ENCODE measurements around the gene MAGEA9B.
"Not testable (repeated sequence)": the region's sequence is repeated elsewhere in the genome, so short reads cannot be mapped to it uniquely, and the experiment has no call there.

Gene MAGEA9B

DNA sequence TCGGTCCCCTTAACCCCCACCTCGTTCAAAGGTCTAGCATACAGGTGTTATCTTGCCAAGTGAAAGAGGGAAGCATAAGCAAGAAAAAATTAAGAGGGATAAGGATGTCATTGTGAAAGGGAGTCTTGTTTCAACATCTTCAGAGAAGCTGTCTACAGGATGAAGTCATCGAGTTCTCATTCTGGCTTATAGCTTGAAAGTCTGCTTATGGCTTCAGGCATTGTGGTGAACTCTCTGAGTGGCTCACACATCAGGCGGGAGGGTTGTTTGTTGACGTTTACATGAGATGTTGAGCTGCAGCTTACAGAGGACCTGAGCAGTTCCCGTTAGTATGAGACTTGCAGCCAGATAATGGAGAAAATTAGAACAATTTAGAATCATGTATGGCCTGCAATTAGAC is 16.6 kb downstream of the MAGEA9B start:
- no peak for DNase-seq

DNA sequence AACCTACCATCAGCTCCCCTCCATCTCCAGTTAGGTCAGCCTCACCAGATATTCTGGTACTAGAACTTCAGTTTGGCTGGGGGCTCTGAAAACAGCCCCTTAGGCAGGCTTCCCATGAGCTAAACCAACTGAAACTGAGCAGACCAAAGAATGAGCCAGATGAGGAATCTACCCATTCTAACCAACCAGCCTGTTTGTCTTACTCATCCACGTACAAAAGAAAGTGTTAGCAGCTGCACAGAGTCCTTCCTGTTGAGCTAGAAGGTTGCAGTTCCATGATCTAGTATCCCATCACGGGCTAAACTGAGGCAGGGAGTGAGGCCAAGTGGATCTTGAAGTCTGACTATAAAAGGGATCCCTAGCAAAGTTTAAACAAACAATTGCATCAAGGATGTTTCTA is 17.5 kb downstream of the MAGEA9B start:
- DNase-seq, result no peak

DNA sequence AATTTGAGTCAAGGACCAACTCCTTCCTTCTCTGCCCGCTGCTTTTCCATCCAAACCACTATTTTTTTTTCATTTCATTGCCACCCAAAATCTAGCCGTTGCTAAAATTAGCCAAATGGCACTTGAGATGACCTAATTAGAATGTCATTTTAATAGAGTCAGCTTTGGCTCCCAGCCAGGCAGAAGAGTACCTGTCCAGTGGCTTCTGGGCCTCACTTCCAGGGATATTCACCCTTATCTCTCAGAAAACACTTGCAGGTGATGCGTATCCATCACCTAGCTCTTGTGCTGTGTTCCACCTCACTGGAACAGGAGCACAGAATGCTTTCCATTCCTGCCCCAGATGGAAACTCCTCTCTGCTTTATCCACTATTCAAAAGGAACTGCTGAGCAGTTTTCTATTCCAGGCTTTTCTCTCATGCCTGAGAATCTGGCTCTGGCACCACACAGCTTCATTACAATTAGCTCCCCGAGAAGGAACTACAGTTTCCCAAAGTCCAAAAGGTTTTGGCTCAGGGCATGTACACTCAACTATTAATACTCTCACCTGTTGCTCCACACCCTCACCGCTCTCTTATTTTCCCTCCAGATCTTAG is 18.5 kb downstream of the MAGEA9B start:
- DNase-seq, result no peak

DNA sequence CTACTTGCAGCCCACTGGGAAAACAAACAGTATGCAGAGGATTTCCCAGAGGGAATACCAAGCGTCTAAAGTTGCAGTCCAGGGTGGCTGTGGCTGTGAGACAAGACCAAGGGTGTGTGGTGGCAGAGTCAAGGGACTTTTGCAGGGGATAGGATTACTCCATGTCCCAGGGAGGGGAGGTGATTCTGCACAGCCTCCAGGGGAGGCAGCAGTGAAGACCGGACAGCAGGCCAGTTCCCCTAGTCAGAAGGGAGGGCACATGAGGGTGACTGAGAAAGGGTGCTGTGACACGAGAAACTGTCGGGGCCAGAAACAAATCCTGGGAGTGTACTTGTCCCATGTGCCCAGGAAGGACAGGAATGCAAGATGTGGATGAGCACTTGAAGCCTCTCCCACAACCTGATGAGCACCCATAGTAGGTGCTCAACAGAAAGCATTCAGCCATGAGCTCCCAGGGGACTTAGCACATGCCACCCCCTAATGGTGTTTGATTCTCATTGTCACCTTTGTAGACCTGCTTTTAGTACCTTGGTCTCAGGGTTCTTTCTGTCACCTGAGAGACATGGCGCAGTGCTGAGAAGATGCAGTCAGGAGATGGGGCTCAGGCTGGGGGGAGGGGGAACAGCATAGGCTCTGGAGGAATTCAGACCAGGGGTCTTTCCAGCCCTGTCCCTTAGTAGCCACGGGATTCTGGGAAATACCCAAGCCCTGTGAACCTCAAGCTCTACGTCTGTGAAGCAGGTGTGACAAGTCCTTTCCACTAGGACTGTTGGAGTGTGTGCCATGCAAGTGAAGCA is 19.4 kb downstream of the MAGEA9B start:
- DNase-seq, result no peak

DNA sequence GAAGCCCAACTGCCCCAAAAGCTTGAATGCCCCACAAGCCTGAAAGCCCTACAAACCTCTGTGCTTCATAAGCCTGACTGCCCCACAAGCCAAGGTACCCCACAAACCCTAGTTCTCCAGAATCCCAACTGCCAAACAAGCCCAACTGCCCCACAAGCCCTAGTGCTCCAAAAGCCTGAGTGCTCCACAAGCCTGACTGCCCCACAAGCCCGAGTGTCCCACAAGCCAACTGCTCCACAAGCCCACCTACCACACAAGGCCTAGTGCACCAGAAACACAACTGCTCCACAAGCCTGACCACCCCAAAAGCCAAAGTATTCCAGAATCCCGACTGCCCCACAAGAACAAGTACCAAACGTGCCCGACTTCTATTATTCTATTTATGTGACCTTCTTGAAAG is 23.9 kb downstream of the MAGEA9B start:
- no peak for DNase-seq

DNA sequence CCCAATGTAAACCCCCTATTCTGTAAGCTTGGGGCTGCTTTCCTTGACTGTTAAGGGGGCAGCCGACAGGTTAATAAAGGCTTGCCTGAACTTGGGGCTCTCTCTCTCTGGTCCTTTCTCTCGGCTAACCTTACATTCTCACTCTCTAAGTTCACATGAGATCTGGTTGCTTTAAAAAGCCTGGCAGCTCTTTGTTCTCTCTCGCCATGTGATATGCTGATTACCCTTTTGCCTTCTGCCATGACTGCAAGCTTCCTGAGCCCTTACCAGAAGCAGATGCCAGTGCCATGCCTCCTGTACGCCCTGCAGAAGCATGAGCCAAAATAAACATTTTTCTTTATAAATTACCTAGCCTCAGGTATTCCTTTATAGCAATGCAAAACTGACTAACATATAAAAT is 32.0 kb downstream of the MAGEA9B start:
- DNase-seq, result not testable (repeated sequence)

DNA sequence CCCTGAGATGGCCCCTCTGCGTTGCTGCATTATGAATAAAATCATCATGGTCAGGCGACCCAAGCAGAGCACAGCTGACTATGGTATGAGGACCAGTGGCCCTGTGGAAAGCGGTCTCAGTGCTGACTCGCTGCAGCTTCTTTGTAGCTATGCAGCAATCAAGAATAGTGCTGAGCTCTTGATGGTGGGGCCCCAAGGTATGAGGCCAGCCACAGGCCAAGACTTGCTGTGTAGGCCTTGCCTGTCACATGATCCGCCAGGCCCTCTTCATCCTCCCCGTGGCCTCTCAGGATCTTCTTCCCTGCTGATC is 35.4 kb downstream of the MAGEA9B start:
- not testable (repeated sequence) for DNase-seq

DNA sequence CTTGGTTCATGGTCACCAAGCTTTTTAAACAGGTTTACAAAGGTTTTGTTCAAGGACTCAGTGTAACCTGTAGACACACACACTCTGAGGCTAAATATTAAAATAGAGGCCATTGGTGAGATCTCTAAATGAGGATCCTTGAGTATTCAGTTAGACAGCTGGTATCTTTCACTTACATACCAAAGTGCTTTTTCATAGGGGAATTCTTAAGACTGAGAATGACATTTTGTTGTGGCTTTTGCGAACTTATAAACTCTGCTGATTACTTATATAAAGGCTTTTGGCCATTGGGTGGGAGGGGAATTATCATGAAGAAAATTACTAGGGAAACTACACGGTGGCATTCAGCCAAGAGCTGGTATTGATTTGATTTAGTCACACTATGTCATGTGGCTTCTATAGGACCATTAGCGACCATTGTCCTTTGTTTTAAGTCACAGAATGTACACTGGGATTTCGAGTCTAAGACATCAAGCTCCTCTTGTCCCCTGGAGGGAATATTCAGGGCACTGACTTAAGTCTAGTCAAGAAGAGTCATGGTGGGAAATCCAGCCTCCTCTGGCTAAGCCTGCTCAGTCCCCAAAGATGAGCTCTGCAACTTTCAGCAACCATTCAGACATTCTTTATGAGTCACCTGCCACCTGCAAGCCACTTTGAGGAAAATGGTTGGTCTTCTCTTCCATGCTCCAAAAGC is 35.9 kb downstream of the MAGEA9B start:
- DNase-seq, result not testable (repeated sequence)

DNA sequence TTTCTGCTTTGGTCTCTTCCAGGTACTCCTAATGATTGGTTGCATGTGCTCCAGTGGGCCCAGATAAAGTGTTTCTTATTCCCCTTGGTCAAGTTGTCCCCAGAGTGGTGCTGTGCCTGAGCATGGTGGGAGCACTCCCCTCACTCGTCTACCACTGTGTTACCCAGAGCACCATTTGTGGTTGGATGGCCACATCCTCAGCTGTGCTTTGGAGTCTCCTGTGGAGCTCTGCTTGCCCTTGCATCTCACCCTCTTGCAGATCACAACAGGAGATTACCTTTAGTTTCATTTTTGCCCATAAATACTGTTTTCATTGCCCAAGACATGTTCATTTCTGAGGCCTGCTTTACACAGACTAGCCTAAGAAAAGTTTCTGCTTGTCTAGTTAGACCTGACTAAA is 36.8 kb downstream of the MAGEA9B start:
- DNase-seq, result not testable (repeated sequence)

DNA sequence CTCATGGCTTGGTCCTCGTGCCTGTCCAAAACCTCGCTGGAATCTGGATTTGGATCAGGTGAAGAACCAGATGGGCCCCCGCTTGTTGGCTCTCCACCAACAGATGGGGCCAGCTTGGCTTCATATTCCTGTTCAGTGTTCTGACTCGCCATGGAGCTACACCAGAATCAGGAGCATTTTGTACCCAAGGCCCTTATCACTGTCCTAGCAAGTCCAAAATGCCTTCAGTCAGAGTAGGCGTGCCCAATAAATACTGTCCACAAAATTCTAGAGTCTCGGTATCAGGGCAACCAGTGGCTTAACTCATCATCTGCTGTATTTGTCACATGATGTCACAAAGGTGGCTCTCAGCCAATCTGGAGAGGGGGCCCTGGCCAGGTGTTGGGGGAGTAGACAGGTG is 37.6 kb downstream of the MAGEA9B start, which contains the start of gene HSFX3:
Gene HSFX3 (minus strand): TSS at position 224 of the 400 bp plus-strand sequence. CDS start 72 bp downstream, at position 152.
- DNase-seq, result not testable (repeated sequence)

DNA sequence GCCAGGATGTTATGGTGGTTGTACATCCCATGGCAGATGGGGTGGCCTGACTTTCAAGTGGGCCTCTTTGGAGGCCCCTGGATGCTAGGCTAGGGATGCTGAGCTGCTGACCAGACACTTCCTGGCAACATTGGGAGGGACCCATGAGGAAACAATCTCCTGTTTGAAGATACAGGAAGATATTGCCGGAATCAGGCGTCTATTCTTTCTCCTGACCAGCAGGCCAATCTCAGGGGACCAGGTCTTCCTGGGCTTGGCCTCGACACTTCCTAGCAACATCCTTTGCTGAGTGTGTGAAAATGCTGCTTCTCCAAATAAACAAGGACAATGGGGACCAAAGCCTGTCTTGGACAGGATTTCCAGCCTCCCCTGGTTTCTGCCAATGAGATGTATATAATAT is 39.5 kb downstream of the MAGEA9B start:
- not testable (repeated sequence) for DNase-seq

DNA sequence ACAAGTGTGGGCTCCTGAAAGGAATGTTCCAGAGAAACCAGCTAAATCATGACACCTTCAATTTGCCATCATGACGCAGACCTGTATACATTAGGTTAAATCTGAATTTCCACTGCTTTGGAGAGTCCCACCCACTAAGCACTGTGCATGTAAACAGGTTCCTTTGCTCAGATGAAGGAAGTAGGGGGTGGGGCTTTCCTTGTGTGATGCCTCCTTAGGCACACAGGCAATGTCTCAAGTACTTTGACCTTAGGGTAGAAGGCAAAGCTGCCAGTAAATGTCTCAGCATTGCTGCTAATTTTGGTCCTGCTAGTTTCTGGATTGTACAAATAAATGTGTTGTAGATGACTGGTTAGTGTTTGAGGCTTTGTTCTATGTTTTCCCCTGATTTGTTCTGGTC is 40.3 kb downstream of the MAGEA9B start:
- not testable (repeated sequence) for DNase-seq

DNA sequence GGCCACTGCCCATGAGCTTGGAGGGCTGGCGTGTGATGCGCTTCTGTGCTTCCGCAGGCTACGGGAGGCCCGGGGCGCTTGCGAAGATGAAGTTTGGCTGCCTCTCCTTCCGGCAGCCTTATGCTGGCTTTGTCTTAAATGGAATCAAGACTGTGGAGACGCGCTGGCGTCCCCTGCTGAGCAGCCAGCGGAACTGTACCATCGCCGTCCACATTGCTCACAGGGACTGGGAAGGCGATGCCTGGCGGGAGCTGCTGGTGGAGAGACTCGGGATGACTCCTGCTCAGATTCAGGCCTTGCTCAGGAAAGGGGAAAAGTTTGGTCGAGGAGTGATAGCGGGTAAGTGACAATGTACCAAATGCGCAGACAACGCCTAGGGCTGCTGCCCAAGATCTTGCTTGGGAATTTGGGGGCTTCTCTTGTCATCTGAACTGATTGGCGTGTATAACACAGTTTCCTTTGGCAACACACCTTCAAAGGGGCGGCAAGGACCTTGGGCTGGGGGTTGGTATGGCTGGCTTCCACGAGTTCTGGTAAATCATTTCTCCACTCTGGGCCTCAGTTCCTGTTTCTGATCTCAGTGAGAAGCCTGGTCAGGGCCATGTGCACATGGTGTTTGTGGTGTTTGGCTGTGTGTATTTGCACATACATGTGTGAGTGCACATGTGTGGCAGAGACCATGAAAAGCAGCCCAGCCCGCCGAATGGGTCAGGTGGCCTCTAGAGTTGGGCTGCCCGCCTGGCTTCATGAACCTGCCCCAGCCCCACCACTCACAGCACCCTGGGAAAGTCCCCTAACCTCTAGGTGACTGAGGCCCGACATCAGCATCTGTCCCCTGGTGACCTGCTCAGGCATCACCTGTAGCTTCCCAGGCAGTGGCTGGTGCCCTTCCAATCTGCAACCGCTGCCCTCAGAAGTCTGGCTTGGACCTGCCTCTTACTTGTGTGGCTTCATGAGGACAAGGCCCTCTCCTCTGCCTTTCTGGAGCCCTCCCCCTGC is 41.4 kb downstream of the MAGEA9B start:
- not testable (repeated sequence) for DNase-seq

DNA sequence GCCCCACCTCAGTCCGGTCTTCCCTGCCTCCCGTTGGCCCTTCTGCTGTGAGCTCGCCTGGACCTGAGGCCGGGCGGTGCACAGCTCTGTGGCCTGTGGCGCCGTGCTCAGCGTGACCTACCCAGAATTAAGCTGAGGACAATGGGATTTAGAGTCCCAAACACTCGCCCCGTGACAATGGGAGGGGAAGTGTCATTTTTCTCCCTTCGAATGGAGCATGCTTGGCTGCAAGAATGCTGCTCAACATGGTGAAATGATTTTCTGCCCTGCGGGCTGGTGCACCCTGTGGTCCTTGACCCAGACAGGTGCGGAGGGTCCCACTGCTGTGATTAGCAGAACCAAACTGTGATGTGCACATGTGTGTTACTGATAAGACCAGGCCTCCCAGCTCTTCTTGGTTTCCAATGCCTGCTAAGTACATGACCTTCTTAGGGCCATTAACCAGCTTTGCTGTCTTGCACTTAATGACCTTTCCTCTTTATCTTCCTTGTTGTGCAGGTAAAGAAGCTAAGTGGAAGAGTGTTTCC is 45.7 kb downstream of the MAGEA9B start:
- DNase-seq, result no peak

DNA sequence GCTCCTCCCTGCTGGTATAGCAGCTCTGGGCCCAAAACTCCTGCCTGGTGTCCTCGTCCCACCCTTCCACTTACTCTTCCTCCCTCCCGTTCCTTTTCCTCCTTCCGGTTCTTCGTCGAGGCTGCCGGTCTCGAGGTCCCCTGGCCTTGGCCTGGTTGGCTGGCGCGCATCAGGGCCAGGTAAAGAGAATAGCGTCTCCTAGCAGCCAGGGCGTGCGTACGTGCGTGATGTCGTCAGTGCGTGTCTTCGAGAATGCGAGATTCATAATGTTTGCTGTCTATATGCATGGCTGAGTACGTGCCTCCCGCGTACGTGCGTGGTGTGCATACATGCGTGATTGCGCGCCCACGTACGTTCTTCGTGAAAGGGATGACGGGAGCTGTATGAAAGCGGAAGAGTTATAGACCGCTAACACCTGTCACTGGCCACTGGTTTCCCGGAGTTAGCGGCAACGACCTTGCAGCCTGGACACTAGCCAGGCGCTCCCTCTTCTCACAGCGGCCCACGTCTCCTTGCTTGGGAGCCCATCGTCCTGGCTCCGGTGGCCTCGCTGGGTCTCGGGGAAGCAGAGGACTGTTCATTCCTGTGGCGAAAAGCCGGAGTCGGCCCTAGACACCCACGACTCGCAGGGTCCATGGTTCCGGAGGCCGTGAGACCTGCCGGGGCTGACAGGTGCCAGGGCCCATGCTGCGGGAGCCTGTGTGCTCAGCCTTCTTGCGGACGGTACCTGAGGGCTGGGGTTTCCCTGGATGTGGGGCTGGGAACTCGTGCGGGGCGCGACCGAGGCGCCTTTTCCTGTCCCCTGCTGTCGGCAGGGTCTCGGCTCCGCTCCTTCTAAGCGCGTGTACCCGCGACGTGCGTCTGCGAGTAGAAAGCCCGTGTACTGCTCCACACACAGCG is 46.4 kb downstream of the MAGEA9B start, which contains the start of gene EOLA1:
Gene EOLA1 (plus strand): TSS at position 392 of the 900 bp plus-strand sequence. CDS start 4,619 bp downstream, outside the sequence.
- DNase-seq, result peak; percentile 91

DNA sequence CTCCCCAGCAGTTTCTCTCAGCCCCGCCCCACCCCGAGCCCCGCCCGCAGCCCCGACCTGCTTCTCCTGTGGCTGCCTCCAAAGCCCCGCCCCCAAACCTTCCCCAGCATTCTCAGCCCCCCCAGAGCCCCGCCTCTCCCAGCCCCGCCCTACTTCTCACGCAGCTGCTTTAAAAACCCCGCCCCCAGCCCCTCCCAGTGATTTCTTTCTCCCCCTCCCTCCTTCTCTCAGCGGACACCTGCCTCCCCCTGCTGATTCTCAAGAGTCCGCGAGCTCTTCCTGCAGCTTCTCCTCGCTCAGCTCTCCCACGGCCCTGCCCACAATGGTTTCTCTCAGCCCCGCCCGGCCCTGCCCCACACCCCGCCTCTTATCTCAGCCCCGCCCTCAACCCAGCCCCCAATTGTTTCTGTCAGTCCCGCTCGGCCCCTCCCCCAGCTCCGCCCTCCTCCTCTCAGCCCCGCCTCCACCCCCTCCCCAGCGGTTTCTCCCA is 47.1 kb downstream of the MAGEA9B start:
- DNase-seq, result peak; percentile 91

DNA sequence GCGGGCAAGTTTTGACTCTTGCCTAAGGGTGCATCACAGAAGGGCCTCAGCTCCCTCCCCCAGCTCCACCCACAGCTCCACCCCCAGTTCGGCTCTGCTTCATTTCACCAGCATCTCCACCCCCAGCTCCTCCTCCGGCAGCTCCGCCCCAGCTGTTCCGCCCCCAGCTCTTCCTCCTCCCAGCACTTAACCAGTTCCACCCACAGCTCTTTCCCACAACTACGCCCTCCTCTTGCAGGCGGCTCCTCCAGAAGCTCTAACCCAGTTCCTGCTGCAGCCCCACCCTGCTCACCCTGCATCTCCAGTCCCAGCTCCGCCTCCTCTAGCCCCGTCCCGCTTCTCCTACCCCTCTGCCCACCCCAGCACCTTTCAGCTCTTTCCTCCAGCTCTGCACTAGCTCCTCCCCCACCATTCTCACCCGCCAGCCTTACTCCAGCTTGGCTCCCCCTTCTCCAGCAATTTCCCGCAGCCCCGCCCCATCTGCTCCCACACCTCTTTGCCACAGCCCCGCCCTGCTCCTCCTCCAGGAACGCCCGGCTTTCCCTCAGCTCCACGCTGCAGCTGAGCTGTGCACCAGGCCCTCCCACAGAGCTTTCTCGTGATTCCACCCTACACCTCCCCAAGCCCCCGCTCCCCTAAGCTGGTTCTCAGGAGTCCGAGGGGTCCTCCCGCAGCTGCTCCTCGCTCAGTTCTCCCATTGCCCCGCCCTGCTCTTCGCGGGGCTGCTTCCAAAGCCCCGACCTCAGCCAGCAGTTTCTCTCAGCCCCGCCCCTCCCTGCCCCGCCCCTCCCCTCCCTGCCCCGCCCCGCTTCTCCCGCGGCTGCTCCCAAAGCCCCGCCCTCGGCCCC is 47.8 kb downstream of the MAGEA9B start:
- DNase-seq, result peak; percentile 93

DNA sequence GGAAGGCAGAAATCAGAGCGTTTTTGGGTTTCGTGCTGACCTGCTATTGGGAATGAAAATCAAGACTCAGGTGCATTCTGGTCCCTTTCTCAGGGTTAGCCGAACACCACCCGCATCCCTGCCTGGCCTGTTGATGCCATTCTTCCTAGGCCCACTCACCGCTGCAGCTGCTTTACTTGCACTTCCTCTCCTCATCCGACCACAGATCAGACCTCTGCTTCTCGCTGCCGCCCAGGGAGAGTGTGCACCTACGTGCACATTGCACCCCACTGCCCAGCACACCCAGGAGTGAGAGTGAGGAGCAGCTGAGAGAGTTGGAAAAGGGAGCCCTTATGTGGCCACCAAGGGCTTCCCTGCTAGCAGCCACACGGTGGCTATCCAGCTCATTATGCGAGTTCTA is 49.8 kb downstream of the MAGEA9B start:
- not testable (repeated sequence) for DNase-seq

DNA sequence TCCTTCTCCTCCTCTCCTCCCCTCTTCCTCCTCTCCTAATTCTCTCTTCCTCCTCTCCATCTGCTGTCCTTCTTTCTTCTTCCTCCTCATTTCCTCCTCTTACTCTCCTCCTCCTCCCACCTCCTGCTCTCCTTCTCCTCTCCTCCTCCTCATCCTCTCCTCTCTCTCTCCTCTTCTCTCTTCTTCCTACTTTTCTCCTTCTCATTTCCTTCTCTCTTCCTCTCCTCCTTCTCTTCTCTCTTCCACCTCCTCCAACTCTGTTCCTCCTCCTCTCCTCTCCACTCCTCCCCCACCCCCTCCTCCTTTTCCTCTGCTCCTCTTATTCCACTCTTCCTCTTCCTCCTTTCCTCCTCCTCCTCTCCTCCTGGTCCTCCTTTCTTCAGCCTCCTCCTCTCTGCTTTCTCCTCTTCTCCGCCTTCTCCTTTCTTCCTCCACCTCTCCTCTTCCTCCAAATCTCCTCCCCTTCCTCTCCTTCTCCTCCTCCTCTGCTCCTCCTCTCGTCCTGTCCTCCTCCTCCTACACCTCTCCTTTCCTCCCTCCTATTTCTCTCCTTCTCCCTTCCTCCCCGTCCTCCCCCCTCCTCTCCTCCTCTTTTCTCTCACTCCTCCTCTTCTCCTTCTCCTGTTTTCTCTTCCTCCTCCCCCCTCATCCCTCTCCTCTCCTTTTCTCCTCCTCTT is 52.2 kb downstream of the MAGEA9B start:
- DNase-seq, result not testable (repeated sequence)

All from NCI-H2227 treated with DMSO at 0.1 percent for 48 hours (cell line).